GM13977 (cell line): ENCODE measurements around the gene FZD10.

Experiments
- DNase-seq: peaks from one replicate; pipeline ENCODE4 v3.0.0; 2012; ENCODE audit warnings: low spot score
- in situ Hi-C: fragments of 300-500 bp; cut with MboI; formaldehyde crosslinking; loops from one replicate; pipeline ENCODE4 v1.12.0; 2022; ENCODE audit warnings: low sequenced_read_pairs, low pct_unique_long_range_greater_than_20kb, mixed read lengths, inconsistent platforms; ENCODE audit not compliant: unreplicated experiment
- TF ChIP-seq, protein P1 (sequence below): IDR thresholded peaks from 2 replicates; pipeline ENCODE4 v1.5.1; 2012; ENCODE audit warnings: mild to moderate bottlenecking, control low read depth; ENCODE audit not compliant: insufficient read depth; ENCODE audit errors: extremely low read depth, missing control alignments

Gene FZD10

GRCh38 chr12:130184404-130185090 lies 22.3 kb downstream of the FZD10 start:
- in situ Hi-C loops: no loop called here
- no peak for DNase-seq
- TF ChIP-seq, protein P1, sequence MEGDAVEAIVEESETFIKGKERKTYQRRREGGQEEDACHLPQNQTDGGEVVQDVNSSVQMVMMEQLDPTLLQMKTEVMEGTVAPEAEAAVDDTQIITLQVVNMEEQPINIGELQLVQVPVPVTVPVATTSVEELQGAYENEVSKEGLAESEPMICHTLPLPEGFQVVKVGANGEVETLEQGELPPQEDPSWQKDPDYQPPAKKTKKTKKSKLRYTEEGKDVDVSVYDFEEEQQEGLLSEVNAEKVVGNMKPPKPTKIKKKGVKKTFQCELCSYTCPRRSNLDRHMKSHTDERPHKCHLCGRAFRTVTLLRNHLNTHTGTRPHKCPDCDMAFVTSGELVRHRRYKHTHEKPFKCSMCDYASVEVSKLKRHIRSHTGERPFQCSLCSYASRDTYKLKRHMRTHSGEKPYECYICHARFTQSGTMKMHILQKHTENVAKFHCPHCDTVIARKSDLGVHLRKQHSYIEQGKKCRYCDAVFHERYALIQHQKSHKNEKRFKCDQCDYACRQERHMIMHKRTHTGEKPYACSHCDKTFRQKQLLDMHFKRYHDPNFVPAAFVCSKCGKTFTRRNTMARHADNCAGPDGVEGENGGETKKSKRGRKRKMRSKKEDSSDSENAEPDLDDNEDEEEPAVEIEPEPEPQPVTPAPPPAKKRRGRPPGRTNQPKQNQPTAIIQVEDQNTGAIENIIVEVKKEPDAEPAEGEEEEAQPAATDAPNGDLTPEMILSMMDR: no peak

DNA sequence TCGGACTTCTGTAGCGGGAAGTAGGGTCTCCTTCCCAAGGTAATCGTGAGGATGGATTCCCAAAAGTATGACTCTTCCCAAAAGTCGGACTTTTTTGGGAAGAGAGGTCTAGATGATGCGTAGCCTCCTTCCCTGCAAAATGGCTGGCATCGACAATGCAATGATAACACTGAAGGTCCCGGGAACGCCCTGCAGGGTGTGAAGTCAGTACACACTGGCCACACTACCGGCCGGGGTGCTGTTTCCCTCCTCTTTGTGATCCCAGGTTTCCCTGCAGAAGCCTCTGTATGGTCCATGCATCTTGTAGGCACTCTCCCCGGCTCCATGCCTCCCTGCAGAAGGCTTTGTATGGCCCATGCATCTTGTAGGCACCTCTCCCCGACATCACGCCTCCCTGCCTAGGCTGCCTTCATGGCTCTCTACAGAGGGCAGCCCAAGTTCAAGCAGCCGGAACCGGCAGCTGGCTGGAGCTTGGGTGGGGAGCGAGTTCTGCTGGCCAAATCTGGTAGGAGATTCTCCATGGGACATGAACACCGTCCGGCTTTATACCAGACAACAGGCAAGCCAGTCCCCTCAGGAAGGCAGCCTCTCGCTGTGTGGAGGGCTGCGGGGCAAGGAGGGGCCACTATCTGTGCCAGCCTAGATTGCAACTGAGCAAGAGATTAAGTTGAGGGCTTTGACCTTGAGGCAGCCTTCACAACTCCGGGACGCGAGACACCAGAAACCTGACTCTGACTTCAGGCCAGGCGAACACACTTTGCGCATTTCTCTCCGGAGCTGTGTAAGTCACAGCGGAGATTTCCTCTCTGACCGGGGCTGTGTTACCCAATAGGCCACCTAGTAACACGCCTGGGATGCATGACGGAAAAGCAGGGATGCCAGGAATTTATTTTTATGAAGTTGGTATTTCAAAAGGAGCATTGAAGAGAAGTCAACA lies 23.5 kb downstream of the FZD10 start:
- in situ Hi-C loops: no loop called here
- DNase-seq: no peak
- TF ChIP-seq, protein P1: no peak

DNA sequence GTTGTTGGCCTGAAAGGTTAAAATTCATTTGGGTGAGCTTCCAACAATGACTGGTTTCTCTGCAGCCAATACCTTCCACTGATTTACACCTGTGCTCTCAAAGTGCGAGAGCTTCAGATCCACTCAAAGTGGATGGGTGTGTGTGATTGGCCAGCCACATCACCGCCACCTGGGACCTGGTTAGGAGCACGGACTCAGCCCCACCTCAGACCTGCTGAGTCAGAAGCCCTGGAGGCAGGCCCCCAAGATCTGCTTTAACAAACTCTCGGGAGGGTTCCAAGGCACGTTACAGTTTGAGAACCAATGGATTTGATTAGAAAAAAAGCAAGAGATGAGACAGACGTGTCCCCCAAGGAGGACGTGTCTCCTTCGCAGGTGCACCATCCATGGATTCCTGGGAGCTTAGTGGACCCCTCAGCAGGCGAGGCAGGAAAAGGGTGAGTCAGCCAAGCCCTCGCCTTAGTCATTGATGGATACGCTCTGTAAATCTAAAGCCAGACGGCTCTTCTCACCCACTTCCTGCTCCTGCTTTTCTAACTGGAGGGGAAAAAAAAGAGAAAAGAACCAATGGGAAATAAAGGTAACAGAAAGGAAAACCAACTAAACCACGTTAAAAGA lies 24.5 kb downstream of the FZD10 start:
- in situ Hi-C loops: no loop called here

GRCh38 chr12:130192642-130193345 lies 30.5 kb downstream of the FZD10 start:
- DNase-seq: no peak
- in situ Hi-C loops: no loop called here
- TF ChIP-seq, protein P1: no peak

More for the DNA sequence above, 24.5 kb downstream of the FZD10 start:
- DNase-seq: no peak
- TF ChIP-seq, protein P1: no peak

- DNase-seq: no peak
- TF ChIP-seq, protein P1: no peak
- in situ Hi-C loops: no loop called here
Observed at GRCh38 chr12:130194154-130194553, 31.9 kb downstream of the FZD10 start.

GRCh38 chr12:130195369-130195768 lies 33.1 kb downstream of the FZD10 start:
- TF ChIP-seq, protein P1: no peak

More at GRCh38 chr12:130195369-130195768, 33.1 kb downstream of the FZD10 start:
- in situ Hi-C loops: no loop called here
- DNase-seq: no peak
